AG08395 (cell line): ENCODE measurements around the gene POGLUT2.

ENCODE experiments used
- DNase-seq: peaks from one replicate; pipeline ENCODE4 v3.0.0; 2012; ENCODE audit warnings: mixed read lengths, low spot score

POGLUT2 gene

GRCh38 chr13:102798581-102799425 is at the start of gene POGLUT2, which contains the start of gene BIVM:
POGLUT2 (minus strand) TSS chr13:102798976; CDS start chr13:102798670, 306 bp downstream.
BIVM (plus strand) TSS chr13:102799119; CDS start chr13:102807268, 8,149 bp downstream.
- DNase-seq, result peak; percentile 98

- DNase-seq, result peak; percentile 19
Observed at GRCh38 chr13:102847272-102848234, 48.8 kb upstream of the POGLUT2 start.

GRCh38 chr13:102846261-102847015 is 47.7 kb upstream of the POGLUT2 start:
- peak; percentile 27 for DNase-seq

GRCh38 chr13:102845630-102846260 is 47.0 kb upstream of the POGLUT2 start, which contains the start of gene ERCC5:
ERCC5 (plus strand) TSS chr13:102846032; CDS start chr13:102846267, 235 bp downstream.
- peak; percentile 87 for DNase-seq

- DNase-seq, result no peak
Observed at GRCh38 chr13:102845289-102845629, 46.5 kb upstream of the POGLUT2 start.

GRCh38 chr13:102839462-102839861 is 40.7 kb upstream of the POGLUT2 start:
- DNase-seq, result peak; percentile 32

- DNase-seq, result no peak
Observed at GRCh38 chr13:102838982-102839381, 40.2 kb upstream of the POGLUT2 start.

GRCh38 chr13:102838273-102838672 is 39.5 kb upstream of the POGLUT2 start:
- no peak for DNase-seq

- DNase-seq, result no peak
Observed at GRCh38 chr13:102836471-102836870, 37.7 kb upstream of the POGLUT2 start.

- DNase-seq, result peak; percentile 18
Observed at GRCh38 chr13:102830646-102831045, 31.9 kb upstream of the POGLUT2 start.

GRCh38 chr13:102825921-102826706 is 27.3 kb upstream of the POGLUT2 start:
- peak; percentile 88 for DNase-seq

GRCh38 chr13:102825400-102825799 is 26.6 kb upstream of the POGLUT2 start:
- no peak for DNase-seq

- DNase-seq, result no peak
Observed at GRCh38 chr13:102817907-102818306, 19.1 kb upstream of the POGLUT2 start.

- DNase-seq, result no peak
Observed at GRCh38 chr13:102817241-102817640, 18.5 kb upstream of the POGLUT2 start.

- DNase-seq, result no peak
Observed at GRCh38 chr13:102816708-102817107, 17.9 kb upstream of the POGLUT2 start.

- no peak for DNase-seq
Observed at GRCh38 chr13:102815788-102816187, 17.0 kb upstream of the POGLUT2 start.

- DNase-seq, result no peak
Observed at GRCh38 chr13:102814793-102815192, 16.0 kb upstream of the POGLUT2 start.

- DNase-seq, result no peak
Observed at GRCh38 chr13:102814025-102814607, 15.3 kb upstream of the POGLUT2 start.

GRCh38 chr13:102812611-102813287 is 14.0 kb upstream of the POGLUT2 start:
- peak; percentile 30 for DNase-seq
